SJCRH30 (cell line): ENCODE data around the gene ACVRL1. TPM values are rescaled to one million over a fixed set of nuclear protein-coding genes. Genes with fewer than 3 reads are reported as not detected.

Experiments
- DNase-seq, 2 experiments: peaks; one replicate each; pipeline ENCODE4 v3.0.0-alpha.2; 2015 to 2020
- H3K27ac ChIP-seq: fragments of 250-450 bp; sonication (Bioruptor Pico); 2 replicates; pipeline ENCODE4 v1.5.1; 2020; ENCODE audit warnings: mild to moderate bottlenecking, moderate library complexity
- H3K27me3 ChIP-seq: fragments of 250-450 bp; sonication (Bioruptor Pico); 2 replicates; pipeline ENCODE4 v1.5.1; 2020; ENCODE audit warnings: mild to moderate bottlenecking, moderate library complexity
- H3K36me3 ChIP-seq: fragments of 250-450 bp; sonication (Bioruptor Pico); 2 replicates; pipeline ENCODE4 v1.5.1; 2020; ENCODE audit warnings: mild to moderate bottlenecking, moderate library complexity
- H3K4me1 ChIP-seq: fragments of 250-450 bp; sonication (Bioruptor Pico); 2 replicates; pipeline ENCODE4 v1.5.1; 2020; ENCODE audit warnings: mild to moderate bottlenecking, moderate library complexity
- H3K4me3 ChIP-seq: fragments of 250-450 bp; sonication (Bioruptor Pico); 2 replicates; pipeline ENCODE4 v1.5.1; 2020; ENCODE audit warnings: mild to moderate bottlenecking, moderate library complexity
- H3K9me3 ChIP-seq: fragments of 250-450 bp; sonication (Bioruptor Pico); replicated peaks from 2 replicates; pipeline ENCODE4 v1.5.1; 2020; ENCODE audit warnings: mild to moderate bottlenecking, moderate library complexity
- total RNA-seq: library from RNA; depleted of rRNA; stranded (reverse); fragments of >200 nt; shearing (Covaris generic); gene quantifications from 2 replicates; pipeline ENCODE4 v1.2.3, GENCODE V29; 2014

ACVRL1 gene
- total RNA-seq, 1 experiment from 2014 or later = 0.36 TPM

- no peak for DNase-seq
- Histone ChIP-seq H3K27ac (no peak overlapping the region), H3K9me3 (no peaks in the 10 kb centered on the region), H3K4me3 (no peak overlapping the region), H3K4me1 (peaks cover 7% of the 10 kb centered on the region), H3K27me3 (no peaks in the 10 kb centered on the region), H3K36me3 (no peaks in the 10 kb centered on the region)
Observed at GRCh38 chr12:51926064-51926632, 18.8 kb downstream of the ACVRL1 start.

GRCh38 chr12:51926718-51927117 is 19.4 kb downstream of the ACVRL1 start:
- no peaks in the 10 kb centered on the region for H3K36me3 ChIP-seq
- no peaks in the 10 kb centered on the region for H3K27me3 ChIP-seq
- no peaks in the 10 kb centered on the region for H3K9me3 ChIP-seq
- H3K4me1 ChIP-seq = peaks cover 1% of the 10 kb centered on the region
- no peak overlapping the region for H3K4me3 ChIP-seq
- DNase-seq = no peak
- H3K27ac ChIP-seq = no peak overlapping the region

- H3K27me3 ChIP-seq = peaks cover 15% of the 10 kb centered on the region
- no peak overlapping the region for H3K27ac ChIP-seq
- no peaks in the 10 kb centered on the region for H3K9me3 ChIP-seq
- H3K4me1 ChIP-seq = no peaks in the 10 kb centered on the region
- no peak for DNase-seq
- H3K36me3 ChIP-seq = no peaks in the 10 kb centered on the region
- no peak overlapping the region for H3K4me3 ChIP-seq
Observed at GRCh38 chr12:51932218-51933076, 25.1 kb downstream of the ACVRL1 start.

GRCh38 chr12:51934080-51934479 is 26.8 kb downstream of the ACVRL1 start:
- H3K4me1 ChIP-seq = no peaks in the 10 kb centered on the region
- no peak overlapping the region for H3K4me3 ChIP-seq
- no peaks in the 10 kb centered on the region for H3K9me3 ChIP-seq
- H3K36me3 ChIP-seq = no peaks in the 10 kb centered on the region
- H3K27me3 ChIP-seq = peaks cover 26% of the 10 kb centered on the region
- no peak for DNase-seq
- no peak overlapping the region for H3K27ac ChIP-seq

GRCh38 chr12:51937926-51938325 is 30.6 kb downstream of the ACVRL1 start:
- Histone ChIP-seq H3K27ac (no peak overlapping the region), H3K9me3 (no peaks in the 10 kb centered on the region), H3K4me1 (peaks cover 14% of the 10 kb centered on the region), H3K27me3 (peaks cover 22% of the 10 kb centered on the region), H3K36me3 (no peaks in the 10 kb centered on the region), H3K4me3 (no peak overlapping the region)
- no peak for DNase-seq

GRCh38 chr12:51938726-51939125 is 31.4 kb downstream of the ACVRL1 start:
- Histone ChIP-seq H3K4me1 (peaks cover 14% of the 10 kb centered on the region), H3K36me3 (no peaks in the 10 kb centered on the region), H3K27me3 (peaks cover 18% of the 10 kb centered on the region), H3K9me3 (no peaks in the 10 kb centered on the region), H3K4me3 (no peak overlapping the region), H3K27ac (no peak overlapping the region)
- DNase-seq = no peak

- peaks cover 15% of the 10 kb centered on the region; the same call in 1 of the 2 replicates for H3K9me3 ChIP-seq
- no peak overlapping the region for H3K27ac ChIP-seq
- H3K36me3 ChIP-seq = no peaks in the 10 kb centered on the region
- H3K4me1 ChIP-seq = peaks cover 14% of the 10 kb centered on the region
- H3K27me3 ChIP-seq = peaks cover 12% of the 10 kb centered on the region
- DNase-seq = peak; percentile 61 to 69
- peak overlapping the region; percentile 15 for H3K4me3 ChIP-seq
Observed at GRCh38 chr12:51941011-51941581, 33.8 kb downstream of the ACVRL1 start.

GRCh38 chr12:51941604-51942003 is 34.3 kb downstream of the ACVRL1 start:
- H3K27me3 ChIP-seq = peaks cover 12% of the 10 kb centered on the region
- H3K36me3 ChIP-seq = no peaks in the 10 kb centered on the region
- peak overlapping the region; percentile 15; the same call in 1 of the 2 replicates for H3K4me3 ChIP-seq
- no peak for DNase-seq
- H3K9me3 ChIP-seq = peaks cover 15% of the 10 kb centered on the region; the same call in 1 of the 2 replicates
- peaks cover 14% of the 10 kb centered on the region for H3K4me1 ChIP-seq
- H3K27ac ChIP-seq = no peak overlapping the region

- DNase-seq = no peak
- H3K4me3 ChIP-seq = no peak overlapping the region
- peaks cover 12% of the 10 kb centered on the region for H3K27me3 ChIP-seq
- no peaks in the 10 kb centered on the region for H3K36me3 ChIP-seq
- H3K4me1 ChIP-seq = peaks cover 14% of the 10 kb centered on the region
- peaks cover 15% of the 10 kb centered on the region; the same call in 1 of the 2 replicates for H3K9me3 ChIP-seq
- H3K27ac ChIP-seq = no peak overlapping the region
Observed at GRCh38 chr12:51942056-51942455, 34.8 kb downstream of the ACVRL1 start.

GRCh38 chr12:51942501-51943000 is 35.2 kb downstream of the ACVRL1 start:
- H3K27me3 ChIP-seq = peaks cover 10% of the 10 kb centered on the region
- H3K27ac ChIP-seq = no peak overlapping the region
- peaks cover 14% of the 10 kb centered on the region for H3K4me1 ChIP-seq
- no peak for DNase-seq
- peaks cover 15% of the 10 kb centered on the region; the same call in 1 of the 2 replicates for H3K9me3 ChIP-seq
- no peaks in the 10 kb centered on the region for H3K36me3 ChIP-seq
- no peak overlapping the region for H3K4me3 ChIP-seq

- Histone ChIP-seq H3K4me1 (peaks cover 14% of the 10 kb centered on the region), H3K27ac (no peak overlapping the region), H3K36me3 (no peaks in the 10 kb centered on the region), H3K27me3 (peaks cover 2% of the 10 kb centered on the region), H3K4me3 (no peak overlapping the region), H3K9me3 (peaks cover 15% of the 10 kb centered on the region; the same call in 1 of the 2 replicates)
- no peak for DNase-seq
Observed at GRCh38 chr12:51943346-51943745, 36.0 kb downstream of the ACVRL1 start.

- peaks cover 15% of the 10 kb centered on the region; the same call in 1 of the 2 replicates for H3K9me3 ChIP-seq
- H3K27ac ChIP-seq = no peak overlapping the region
- DNase-seq = no peak
- H3K36me3 ChIP-seq = no peaks in the 10 kb centered on the region
- no peaks in the 10 kb centered on the region for H3K27me3 ChIP-seq
- no peak overlapping the region for H3K4me3 ChIP-seq
- H3K4me1 ChIP-seq = peaks cover 14% of the 10 kb centered on the region
Observed at GRCh38 chr12:51944608-51945233, 37.4 kb downstream of the ACVRL1 start.

GRCh38 chr12:51947246-51947996 is 40.1 kb downstream of the ACVRL1 start:
- peaks cover 15% of the 10 kb centered on the region; the same call in 1 of the 2 replicates for H3K9me3 ChIP-seq
- no peak overlapping the region for H3K4me3 ChIP-seq
- no peaks in the 10 kb centered on the region for H3K4me1 ChIP-seq
- H3K36me3 ChIP-seq = no peaks in the 10 kb centered on the region
- H3K27ac ChIP-seq = no peak overlapping the region
- no peaks in the 10 kb centered on the region for H3K27me3 ChIP-seq
- DNase-seq = no peak

- no peak for DNase-seq
- Histone ChIP-seq H3K36me3 (no peaks in the 10 kb centered on the region), H3K27ac (no peak overlapping the region), H3K4me3 (no peak overlapping the region), H3K27me3 (no peaks in the 10 kb centered on the region), H3K4me1 (0 out of 2 replicates have a peak, but pooled peaks cover 3% of the 10 kb centered on the region), H3K9me3 (peaks cover 15% of the 10 kb centered on the region; the same call in 1 of the 2 replicates)
Observed at GRCh38 chr12:51948066-51948465, 40.8 kb downstream of the ACVRL1 start.
